GM21723 (cell line): ENCODE measurements around the gene CADPS.

Experiments used
- ATAC-seq: cut with Tn5 transposase; IDR thresholded peaks from one replicate; pipeline ENCODE4 v1.9.1; 2021; ENCODE audit warnings: mild to moderate bottlenecking, moderate library complexity; ENCODE audit not compliant: unreplicated experiment

The CADPS gene

DNA sequence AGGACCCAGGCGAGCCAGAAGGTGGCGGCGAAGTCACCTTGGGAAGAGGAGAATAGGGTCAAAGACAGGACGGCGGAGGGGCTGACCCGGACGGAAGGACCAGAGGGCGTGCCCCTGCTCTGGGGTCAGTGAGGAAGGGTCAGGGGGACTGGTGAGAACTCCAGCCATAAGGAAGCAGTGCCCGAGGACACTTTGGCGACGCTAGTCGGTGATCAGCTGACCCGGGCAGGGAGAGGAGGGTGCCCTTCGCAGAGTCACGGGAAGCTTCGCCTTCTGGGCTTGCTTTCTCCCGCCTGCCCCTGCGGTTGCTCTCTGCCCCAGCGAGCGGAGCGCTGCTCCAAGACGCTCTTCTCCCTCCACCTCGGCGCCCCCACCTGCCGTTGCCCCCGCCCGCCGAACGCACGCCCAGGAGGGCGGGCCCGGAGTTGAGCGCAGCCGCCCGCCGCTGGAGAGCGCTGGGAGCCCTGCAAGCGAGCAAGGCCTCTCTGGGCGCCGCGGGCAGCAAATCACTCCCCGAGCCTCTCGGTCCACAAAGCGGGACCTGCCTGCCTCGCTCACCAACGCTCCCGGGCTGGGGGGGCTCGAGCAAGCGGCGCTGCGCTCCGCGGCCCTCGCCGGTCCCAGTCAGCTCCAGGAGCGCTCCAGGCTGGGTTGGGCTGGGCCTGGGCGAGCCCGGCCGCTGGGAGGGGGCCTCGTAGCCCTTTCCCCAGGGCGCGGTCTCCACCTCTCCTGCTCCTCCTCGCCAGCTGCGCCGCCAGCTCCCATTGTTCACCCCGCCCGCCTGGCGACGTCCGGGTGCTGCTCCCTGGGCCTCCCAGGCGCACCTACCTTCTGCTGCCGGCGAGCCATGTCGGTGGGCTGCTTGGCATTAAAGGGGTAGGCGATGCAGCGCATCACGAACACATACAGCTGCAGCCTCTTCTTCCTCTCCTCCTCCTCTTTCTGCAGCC is 1.2 kb downstream of the CADPS start:
- ATAC-seq = no peak

DNA sequence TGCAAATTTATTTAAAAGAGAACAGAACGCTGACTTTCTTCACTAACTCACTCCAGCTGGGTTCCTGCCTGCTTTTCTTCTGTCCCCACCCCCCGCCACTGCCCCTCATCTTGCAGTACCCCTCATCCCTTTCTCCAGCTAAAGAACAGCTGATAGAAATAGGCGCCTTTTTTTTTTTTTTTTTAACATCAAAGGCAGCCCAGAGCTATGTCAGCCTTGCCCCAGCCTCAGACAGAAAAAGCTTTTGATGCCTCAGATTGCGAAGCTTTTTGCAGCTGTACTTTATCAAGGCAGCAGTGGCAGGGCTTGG is 1.8 kb downstream of the CADPS start:
- no peak for ATAC-seq

DNA sequence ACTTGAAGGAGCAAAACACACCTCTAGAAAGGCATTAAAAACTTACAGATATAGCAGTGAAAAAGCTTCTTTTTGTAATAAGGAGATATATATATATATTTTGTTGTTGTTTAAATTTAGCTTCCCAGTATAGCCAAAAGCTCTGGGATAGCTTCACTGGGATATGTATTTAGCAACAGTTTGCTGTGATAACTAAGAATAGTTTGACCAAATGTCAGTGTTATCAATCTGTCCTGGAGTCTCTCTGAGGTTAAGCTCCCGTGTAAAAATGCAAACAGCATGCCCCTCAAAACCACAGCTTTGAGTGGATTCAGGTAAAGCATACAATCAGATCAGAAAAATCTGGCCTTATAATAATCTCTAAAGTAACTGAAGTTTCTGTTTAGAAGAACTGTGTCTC is 2.9 kb downstream of the CADPS start:
- no peak for ATAC-seq

DNA sequence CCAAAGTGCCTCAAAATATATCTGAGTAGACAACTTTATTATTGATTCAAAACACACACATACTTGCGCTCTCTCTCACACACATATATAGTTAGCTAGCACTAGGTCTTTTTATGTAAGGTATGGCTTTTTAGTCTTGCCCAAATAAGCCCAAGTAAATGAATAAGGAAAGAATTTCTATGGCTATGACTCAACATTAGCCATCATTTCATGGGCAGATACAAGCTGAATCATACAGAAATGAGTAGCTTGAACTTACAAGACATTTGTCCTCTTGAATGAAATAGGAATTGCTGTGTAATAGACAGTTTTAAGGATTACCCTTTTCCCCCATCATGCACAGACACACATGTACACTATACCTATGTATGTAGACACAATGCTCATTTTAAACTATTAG is 4.9 kb downstream of the CADPS start:
- no peak for ATAC-seq

DNA sequence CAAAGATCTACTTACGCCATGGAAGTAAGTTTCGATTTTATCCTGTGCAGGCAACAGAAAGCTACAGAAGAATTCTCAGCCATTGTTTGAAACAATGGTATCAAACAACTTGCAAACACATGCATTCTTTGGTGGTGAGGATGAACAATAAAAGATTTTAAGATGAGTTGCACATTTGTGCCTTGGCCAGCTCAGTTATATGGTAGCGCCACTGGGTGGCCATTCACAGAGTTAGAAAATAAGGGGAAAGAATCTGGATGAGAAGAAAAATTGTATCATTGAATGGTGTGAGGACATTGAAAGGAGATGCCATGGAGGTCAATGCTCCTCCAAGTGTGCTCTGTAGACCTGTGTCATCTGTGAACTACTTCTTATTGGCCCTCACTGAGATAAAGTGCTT is 11.6 kb downstream of the CADPS start:
- no peak for ATAC-seq

DNA sequence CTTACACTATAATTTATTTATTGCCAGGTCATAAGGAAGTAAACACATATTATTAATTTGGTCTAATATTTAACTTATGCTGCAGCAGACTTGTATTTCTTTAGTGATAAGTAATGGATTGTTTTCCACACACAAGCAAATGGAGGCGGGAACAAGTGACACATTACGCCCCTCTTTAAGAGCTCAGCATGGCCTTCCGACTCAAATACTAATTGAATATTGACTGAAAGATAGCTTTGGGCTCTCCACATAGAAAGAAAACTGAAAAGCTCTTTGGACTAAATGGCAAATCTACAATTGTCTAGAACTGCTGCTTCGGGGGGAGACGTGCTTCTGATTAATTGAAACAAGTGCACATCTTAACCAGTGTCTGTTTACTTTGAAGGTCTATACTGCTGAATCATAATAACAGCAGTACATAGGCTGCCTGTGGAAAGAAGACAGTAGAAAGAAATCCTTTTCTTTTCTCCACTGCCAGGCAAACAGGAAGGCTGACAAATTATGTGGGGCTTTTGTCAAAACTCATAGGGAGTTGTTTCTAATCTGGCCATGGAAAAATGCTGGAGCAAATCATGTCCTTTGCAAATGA is 15.9 kb downstream of the CADPS start:
- no peak for ATAC-seq

DNA sequence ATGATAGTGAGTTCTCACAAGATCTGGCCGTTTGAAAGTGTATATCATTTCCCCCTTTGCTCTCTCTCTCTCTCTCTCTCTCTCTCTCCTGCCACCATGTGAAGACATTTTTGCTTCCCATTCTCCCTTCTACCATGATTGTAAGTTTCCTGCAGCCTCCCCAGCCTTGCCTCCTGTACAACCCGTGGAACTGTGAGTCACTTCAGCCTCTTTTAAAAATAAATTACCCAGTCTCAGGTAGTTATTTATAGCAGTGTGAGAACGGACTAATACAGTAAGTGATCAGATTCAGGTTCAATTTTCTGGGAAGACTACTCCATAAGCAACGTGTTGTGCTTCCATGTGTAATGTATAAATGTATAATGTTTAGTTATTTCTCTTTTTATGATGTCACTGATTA is 29.2 kb downstream of the CADPS start:
- no peak for ATAC-seq

DNA sequence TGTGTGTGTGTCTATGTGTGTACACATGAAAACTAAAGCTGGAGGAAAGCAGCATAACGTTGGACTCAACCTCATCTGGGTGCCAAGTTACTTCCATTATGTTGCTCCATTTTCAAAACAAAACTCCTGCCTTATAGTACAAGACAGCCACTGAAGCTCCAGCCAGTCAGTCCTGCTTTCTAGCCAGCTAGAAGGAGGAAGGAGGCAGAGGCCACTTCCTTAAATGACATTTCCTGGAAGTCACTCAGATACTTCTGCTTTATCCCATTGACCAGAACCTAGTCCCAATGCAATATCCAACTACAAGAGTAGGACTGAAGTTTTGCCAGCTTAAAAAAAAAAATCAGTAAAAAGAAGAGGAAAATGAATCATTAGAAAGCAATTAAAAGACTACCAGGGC is 31.7 kb downstream of the CADPS start:
- ATAC-seq = no peak

DNA sequence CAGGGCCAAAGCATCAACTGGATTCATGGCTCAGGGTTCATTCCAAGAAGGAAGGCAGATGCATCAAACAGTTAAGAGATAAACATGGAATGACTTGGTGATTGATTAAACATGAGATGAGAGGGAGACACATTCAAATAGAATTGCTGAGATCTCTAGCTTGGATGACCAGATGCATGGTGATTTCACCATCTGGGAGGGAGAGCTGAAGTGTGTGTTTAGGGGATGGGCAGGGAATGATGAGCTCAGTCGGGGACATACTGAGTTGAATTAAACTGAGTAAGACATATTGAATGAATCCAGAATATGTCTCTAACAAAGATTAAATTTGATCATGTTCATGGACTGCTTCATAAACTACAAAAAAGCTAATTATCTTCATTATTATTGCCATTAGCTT is 35.5 kb downstream of the CADPS start:
- ATAC-seq = no peak

DNA sequence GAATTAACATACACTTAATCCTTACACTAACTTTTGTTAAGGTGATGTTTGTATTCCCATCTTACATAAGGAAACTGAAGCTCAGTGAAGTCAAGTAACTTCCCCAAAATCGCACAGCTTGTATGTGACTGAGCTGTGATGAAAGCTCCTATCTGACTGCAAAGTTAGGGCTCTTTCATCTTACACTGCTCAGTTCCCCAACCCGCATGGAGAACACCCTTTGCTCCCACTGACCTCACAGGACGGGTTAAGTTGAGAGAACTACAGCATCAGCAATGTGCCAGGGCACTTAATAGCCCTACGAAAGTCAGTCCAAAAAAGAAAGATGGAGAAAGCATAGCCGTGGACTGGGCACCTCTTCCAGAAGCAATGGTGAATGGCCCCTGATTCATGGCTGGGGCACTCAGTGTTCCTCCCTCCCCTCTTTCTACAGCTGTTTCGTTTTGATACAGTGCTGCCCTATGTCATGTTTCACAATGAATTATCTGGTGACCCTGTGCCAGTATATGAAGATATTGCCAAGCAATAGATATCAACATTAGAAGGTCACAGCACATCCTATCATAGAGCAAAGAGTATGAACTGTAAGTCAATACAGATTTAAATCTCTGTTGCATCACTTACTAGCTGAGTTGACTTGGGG is 38.0 kb downstream of the CADPS start:
- no peak for ATAC-seq

DNA sequence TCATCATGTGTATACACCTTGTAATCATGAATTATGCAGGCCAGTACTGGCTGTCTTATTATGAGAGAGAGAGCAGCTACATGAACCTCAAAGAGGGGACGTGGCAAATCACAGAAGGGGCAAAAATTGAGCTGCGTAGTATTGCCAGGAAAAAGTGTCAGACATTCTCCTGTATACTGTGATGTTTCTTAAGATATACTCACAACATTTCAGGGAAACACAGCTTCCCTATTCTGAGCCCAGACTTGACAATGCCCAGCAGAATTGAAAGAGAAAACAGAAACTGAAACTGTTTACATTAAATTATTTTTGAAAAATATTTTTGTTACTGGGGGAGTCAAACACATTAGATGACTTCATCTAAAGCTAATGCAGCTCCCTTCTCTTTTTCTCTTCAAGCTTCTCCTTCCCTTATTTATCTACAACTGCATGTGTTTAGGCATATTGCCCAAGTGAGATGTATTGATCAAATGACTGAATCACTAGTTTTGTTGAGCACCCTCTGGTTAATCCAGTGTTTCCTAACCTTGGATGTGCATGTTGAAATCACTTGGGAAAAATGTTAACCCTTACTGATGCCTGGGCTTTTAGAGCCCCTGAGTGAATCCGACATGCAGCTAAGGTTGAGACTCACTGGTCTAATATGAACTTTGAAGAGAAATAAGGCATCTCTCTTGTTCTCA is 39.5 kb downstream of the CADPS start:
- peak; percentile 74 for ATAC-seq

DNA sequence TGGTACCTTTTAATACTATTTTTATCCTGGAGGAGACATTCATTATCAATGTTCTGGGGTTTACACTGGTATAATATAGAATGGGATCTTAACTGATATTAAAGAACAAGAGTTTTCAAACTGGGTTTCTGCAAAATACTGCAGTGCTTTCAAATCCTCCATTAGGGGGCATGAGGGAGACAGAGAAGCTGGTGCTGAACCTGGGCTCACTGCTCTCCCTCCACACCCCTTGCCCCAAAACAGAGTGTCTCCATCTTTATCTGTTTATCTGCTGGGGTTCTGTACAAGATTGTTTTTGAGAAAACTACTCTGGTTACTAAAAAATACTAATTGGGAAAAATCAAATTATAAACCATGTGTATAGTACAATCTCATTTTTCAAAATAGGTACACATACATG is 41.7 kb downstream of the CADPS start:
- no peak for ATAC-seq

DNA sequence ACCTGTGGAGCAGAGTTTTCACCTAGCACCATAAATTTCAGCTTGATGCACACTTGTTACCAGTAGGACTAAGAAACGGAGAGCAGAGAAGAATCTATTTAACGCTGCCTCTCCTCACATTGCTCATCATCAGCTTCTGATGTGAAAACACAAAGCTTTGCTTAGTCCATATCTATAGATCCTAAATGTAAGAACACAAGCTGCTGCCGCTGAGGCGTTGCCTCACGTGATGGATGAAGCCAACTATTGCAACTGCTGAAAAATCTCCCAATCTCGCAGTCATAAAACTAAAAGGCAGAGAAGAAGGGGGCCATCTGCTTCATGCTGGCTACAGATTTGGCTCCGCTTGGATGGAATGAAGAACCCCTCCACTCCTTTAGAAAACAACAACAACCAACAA is 42.7 kb downstream of the CADPS start:
- ATAC-seq = no peak

DNA sequence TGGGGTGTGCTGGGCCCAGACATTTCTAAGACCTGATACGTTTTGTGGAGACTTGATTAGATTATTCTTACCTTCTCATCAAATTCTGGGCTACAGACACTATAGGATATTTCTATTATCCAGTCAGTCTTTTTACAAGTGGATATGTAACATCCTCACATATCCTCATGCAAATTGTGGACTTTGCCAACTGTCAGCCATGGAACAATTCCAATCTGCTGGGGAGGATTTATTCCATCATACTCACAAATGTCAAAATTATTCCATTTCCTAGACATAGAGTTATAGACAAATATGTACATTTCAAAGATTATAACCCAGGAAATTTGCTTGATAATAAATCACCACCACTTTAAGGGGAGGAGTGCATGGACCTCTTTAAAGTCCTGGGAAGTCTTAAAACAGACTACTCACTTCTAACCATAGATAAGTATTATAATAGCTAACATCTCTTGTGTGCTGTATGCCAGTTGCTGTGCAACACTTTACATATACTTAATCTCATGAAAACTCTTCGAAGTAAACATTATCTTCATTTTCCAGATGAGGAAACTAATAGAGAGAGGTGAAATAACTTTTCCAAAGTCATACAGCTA is 44.4 kb downstream of the CADPS start:
- ATAC-seq = no peak

DNA sequence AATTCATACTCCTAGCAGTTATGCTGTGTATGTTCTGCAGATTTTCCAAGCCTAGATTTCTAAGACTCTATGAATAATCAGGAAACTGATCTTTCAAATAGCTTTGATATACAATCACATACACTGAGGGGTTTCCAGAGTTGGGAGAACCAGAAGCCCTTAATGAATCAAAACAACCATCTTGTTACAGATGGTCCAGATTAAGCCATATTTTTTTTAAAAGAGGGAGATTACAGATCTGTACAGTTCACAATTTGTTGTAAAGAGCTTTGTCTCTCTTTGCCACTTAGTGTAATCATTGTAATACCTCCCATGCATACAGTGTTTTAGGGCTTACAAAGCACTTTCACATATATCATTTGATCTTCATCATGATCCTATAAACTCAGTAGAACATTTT is 47.7 kb downstream of the CADPS start:
- no peak for ATAC-seq

DNA sequence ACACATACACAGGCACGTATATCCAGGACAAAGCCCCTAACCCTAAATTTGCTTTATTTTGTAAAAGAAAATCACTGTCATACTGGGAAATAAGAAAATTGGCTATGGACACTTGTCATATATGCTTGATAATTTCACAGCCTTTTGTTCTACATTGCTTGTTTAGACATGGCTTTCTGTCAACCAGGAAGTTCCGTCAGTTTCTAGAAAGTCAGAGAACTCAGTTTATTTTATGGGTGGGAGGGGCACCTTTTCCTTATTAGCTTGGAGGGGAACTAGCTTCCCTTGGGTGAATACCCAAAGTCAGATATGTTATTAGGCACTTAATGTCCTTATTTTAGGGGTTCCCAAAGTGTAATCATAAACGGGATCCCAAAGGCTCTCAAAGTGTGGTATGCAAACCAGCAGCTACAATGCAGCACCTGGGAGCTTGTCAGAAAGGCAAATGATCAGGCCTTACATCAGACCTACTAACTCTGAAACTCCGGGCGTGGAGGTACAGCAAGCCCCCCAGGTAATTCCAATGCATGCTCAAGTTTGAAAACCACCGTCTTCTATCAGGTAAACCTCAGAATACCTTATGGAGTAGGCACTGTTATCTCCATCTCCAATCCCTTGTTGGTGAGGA is 50.1 kb downstream of the CADPS start:
- ATAC-seq = no peak

DNA sequence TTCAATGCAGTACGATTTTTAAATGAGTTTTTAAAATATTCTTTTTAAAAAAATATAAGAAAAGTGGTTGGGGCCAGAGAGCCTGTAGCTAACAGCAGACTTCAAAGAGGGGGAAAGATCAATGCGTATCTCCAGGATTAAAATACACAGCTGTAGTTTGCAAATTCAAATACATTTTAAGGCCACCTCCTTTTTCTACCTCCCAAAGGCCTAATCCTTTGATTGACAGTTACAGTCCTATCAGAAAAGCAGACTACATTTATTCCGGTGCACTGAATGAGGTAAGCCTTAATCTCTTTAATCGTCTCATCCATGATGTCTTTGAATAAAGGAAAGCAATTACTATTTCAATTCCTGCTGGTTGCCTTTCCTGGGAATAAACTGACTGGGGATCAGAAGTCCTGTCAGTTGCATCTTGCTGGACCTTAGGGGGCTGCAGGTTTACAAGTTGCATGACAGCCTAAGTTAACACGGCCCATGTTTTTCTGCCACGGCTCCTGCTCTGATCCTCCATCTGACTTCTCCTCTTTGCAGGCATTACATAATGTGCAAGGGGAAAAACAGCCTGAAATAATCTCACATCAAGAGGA is 51.7 kb downstream of the CADPS start:
- ATAC-seq = no peak

DNA sequence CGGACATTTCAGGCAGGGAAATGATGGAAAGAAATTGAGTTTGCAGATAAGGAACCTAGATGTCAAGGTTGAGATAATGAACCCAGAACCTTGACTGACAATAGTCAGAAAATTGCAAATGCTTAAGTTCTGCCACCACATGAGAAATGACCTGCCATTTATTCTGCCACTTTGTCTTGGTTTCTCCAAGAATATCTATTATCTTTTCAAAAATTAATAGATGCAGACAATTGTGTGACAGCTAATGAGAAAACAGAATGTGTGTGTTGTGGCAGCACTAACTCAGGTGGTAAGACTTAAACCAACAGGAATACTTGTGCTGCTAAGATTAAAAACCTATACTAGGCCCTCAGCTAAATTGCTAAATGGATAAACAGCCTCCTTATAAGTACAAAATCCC is 52.3 kb downstream of the CADPS start:
- ATAC-seq = no peak

DNA sequence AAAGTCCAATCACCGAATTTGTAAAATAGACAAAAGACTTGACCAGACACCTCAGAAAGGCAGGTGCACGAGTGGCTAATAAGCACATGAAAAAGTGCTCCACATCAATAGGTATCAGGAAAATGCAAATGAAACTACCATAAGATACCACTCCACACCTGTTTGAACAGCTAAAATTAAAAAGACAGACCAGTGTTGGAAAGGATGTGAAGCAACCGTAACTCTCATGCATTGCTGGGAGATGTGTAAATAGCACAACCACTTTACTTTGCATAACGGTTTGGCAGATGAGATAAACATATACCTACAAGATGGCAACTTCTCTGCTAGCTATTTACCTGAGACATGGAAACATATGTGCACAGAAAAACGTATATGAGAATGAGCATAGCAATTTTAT is 56.9 kb downstream of the CADPS start:
- ATAC-seq = peak; percentile 89

DNA sequence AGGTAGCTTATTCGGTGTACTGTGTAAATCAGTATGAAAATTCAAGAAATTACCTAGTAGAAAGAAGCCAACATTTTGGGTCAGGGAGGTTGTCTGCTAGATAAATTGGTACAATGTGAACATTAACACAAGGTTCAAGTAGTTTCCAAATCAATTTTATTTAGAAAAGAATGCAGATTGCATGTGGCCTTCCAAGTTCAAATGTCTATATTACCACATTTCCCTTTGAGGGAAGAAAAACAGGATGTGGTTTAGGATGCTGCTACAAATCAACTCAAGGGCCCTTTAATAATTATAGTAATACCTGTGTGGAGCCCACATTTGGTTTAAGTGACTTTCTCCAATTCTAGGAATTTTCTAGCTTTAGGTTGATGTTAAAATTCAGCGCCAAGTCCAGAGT is 57.5 kb downstream of the CADPS start:
- ATAC-seq = no peak
